Lower leg skin (tissue), 3 donors: ENCODE measurements around the gene SRSF5.

ENCODE experiments used
- CTCF ChIP-seq, 3 donors: fragments of 450-650 bp; IDR thresholded peaks; one replicate each; pipeline ENCODE4 v1.5.1; 2016; ENCODE audit warnings: antibody characterized with exemption in 3 of 3, mild to moderate bottlenecking in 3 of 3, moderate library complexity in 2 of 3
- POLR2A ChIP-seq, 2 donors: fragments of 450-650 bp; IDR thresholded peaks; one replicate each; pipeline ENCODE4 v1.6.1; 2016 to 2017; ENCODE audit warnings: antibody characterized with exemption in 2 of 2, mild to moderate bottlenecking in 1 of 2, moderate library complexity in 1 of 2

GRCh38 chr14:69796797-69797500 lies 30.0 kb downstream of the SRSF5 start, which contains the start of gene SLC10A1:
- TF ChIP-seq CTCF (IDR thresholded peaks at IDR 0.05) = no peak
- no peak for TF ChIP-seq POLR2A (IDR thresholded peaks at IDR 0.05)
